GM21529 (cell line): ENCODE measurements around the gene HSD17B3.
A peak's percentile ranks its signal among the peaks of the same experiment; 100 is the strongest.
"Not testable (repeated sequence)": the region's sequence is repeated elsewhere in the genome, so short reads cannot be mapped to it uniquely, and the experiment has no call there.

Source experiments
- ATAC-seq: cut with Tn5 transposase; IDR thresholded peaks from one replicate; pipeline ENCODE4 v1.9.1; 2021; ENCODE audit not compliant: unreplicated experiment

HSD17B3 gene

GRCh38 chr9:96309850-96310249, 7.9 kb upstream of the HSD17B3 start:
- ATAC-seq, result no peak

DNA sequence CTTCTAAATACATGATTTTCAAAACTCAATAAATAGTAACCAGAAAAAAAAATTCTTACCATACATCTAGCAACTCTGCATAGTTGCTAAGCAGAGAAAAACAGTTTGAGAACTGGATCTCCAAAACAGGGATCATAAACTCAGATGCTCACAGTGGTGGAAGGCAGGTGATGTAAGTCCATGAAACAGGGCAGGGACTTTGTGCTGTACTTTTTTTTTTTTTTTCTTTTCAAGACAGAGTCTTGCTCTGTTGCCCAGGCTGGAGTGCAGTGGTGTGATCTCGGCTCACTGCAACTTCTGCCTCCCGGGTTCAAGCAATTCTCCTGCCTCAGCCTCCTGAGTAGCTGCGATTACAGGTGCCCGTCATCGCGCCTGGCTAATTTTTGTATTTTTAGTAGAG, 5.0 kb upstream of the HSD17B3 start:
- ATAC-seq, result not testable (repeated sequence)

DNA sequence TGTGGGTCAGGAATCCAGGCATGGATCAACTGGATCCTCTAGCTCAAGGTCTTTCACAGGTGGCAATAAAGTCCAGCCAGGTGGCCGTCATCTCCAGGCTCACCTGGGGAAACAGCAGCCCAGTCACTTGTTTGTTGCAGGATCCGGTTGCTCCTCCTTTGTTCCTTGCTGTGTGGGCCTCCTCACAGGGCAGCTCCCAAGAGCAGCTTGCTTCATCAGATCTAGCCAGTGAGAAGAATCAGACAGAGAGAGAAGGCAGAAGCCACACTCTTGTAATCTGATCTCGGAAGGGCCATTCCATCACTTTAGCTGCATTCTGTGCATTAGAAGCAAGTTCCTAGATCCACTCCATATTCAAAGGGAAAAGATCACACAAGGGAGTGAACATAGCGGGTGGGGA, 3.2 kb upstream of the HSD17B3 start:
- ATAC-seq, result no peak

DNA sequence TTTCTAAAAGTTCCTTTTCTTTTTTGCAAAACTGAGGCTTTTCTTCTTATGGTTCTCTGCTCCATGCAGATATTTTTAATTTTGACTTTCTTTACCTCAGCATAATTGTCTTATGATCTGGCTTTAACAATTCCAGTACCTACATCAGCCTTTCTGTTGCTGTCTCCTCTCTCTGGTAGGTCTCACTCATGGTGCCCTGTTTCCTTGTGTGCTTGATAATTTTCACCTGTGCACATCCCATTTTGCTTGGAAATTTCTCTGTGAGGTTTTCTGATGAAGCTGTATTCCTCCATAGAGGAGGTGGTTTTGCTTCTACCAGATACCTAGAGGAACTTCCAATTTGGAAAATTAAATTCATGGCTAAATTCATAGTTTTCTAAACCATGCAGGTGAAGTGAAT, 2.3 kb upstream of the HSD17B3 start:
- no peak for ATAC-seq

DNA sequence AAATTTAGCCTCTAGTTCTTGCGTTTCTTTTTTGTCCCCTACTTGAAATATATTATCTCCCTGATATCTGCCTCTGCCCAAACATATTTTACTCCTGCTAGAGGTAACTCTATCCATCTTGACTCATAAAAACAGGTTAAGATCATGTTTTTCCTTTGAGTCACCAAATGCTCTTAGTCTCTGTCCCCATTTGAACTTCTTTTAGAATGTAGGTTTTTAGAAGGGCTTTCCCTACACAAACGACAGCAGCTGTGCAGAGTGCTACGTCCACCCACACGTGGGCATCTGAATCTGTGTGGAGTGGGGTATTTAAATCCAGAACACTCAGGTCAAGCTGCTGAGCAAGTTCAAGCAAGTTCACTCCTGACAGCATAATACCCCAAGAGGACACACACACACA, 2.2 kb downstream of the HSD17B3 start:
- no peak for ATAC-seq

- ATAC-seq, result no peak
Measured at GRCh38 chr9:96294159-96294545, 7.8 kb downstream of the HSD17B3 start.

- no peak for ATAC-seq
Measured at GRCh38 chr9:96293498-96294158, 8.3 kb downstream of the HSD17B3 start.

GRCh38 chr9:96289392-96289791, 12.6 kb downstream of the HSD17B3 start:
- no peak for ATAC-seq

DNA sequence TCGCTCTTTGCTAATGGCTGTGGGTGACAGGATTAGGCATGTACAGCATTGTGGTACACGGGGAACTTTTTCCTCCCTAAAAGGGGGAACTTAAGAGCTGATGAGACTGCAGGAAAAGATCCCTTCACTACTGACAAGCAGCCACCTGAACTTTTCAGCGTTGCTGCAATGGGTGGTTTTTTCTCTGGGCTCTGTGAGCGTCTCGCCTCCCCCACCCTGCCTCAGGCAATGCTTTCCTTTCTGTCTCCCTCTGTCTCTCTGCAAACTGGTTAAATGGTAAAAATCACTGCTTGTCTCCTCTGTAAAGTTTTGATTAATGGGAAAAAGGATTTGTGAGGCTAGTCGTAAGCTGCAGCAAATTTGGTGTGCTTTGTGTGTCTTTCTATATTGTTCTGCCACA, 20.3 kb downstream of the HSD17B3 start:
- ATAC-seq, result no peak

GRCh38 chr9:96279932-96280331, 22.0 kb downstream of the HSD17B3 start:
- no peak for ATAC-seq

DNA sequence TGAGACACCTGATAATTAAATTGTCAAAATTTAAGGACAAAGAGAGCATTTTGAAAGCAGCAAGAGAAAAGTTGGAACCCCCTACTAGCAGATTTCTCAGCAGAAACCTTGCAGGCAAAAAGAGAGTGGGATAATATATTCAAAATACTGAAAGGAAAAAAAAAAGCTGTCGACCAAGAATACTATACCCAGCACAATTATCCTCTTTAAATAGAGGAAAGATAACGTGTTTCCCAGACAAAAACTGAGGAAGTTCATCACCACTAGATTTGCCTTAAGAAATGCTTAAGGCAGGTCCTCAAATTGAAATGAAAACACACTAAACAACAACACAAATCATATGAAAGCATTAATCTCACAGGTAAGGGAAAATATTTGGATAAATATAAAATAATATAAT, 27.0 kb downstream of the HSD17B3 start:
- ATAC-seq, result no peak

DNA sequence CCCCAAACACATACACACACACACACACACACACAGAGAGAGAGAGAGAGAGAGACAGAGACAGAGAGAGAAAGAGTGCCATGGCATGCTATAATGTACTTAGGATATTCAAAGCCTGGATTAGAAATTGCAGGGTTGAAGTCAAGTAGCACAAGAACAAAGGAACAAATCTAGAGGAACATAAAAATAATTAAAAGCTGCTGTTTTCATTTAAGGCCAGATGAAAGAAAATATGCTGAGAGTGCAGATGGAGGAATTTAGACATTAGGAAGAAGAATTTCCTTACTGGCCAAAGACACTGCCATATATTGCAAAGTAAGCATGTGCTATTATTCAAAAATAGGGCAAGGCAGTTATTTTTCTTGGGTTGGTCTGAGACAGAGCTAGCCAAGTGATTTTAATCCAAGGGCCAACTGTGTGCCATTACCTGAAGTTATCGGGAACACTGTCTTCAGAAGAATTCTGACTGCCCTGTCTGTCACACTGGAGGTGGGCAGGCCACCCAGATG, 31.7 kb downstream of the HSD17B3 start:
- no peak for ATAC-seq

DNA sequence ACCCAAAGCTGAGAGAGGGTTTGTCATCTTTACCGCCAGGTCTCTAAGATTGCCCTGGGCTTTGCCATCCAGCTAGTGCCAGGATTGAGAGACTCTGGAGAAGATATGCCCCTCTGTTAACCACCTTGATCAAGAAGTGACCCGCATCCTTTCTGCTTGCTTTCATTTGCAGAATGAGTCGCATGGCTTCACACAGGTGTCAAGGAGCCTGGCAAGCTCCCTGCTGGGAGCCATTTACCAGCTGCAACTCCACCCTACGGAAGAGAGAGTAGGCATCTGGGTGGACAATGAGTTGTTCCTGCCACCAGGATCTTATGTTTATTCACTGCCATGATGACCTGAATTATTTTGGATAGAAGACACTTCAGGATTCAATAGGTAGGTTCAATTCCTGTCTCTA, 43.0 kb downstream of the HSD17B3 start:
- no peak for ATAC-seq

DNA sequence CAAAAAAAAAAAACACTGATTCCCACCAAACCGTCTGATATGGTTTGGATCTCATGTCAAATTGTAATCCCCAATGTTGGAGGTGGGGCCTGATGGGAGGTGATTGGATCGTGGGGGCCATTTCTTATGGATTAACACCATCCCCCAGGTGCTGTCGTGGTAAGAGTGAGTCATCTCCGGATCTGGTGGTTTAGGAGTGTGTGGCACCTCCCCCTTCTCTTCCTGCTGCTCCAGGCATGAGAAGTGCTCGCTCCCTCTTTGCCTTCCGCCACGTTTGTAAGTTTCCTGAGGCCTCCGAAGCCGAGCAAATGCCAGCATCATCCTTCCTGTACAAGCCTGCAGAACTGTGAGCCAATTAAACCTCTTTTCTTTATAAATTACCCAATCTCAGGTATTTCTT, 45.2 kb downstream of the HSD17B3 start:
- no peak for ATAC-seq

GRCh38 chr9:96255698-96256097, 46.3 kb downstream of the HSD17B3 start:
- no peak for ATAC-seq

- no peak for ATAC-seq
Measured at GRCh38 chr9:96253059-96253696, 48.8 kb downstream of the HSD17B3 start.

DNA sequence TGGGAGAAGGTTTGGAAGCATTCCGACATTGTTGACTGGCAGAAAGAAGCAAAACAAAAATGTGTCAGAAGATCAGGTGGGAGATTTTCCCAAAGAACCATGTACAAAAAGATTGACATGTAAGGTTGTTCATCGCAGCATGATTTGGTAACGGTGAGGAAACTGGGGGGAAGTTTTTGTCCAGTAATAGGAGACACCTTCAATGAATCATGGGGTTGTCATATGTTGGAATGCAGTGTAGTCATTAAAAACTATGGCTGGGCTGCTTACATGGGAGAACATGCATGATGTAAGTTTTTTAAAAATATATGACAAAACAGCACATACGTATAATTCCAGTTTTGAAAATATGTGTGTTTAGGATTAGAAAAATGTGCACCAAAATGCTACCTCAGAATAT, 50.5 kb downstream of the HSD17B3 start:
- no peak for ATAC-seq

- no peak for ATAC-seq
Measured at GRCh38 chr9:96249746-96250145, 52.2 kb downstream of the HSD17B3 start.

GRCh38 chr9:96246267-96246671, 55.7 kb downstream of the HSD17B3 start:
- ATAC-seq, result no peak

- ATAC-seq, result no peak
Measured at GRCh38 chr9:96245399-96245798, 56.6 kb downstream of the HSD17B3 start.

DNA sequence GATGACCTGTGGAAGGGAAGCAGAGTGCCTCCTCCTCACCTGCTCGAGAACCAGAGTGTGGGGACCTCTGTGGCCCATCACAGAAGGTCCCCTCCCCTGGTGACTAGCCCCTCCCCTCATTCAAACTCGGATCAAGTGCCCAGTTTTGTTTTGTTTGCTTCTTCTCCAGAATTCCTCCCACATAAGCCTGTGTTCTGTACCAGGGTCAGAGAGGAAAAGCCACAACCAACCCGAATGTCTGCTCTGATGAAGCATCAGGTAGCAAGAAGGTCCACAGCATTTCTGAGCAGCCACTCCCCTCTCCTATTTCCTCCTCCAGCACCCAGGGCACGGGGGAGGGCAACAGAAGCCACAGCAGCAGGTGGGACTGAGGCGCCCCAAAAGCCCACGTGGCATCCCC, 58.2 kb downstream of the HSD17B3 start:
- ATAC-seq, result no peak

GRCh38 chr9:96242811-96243210, 59.2 kb downstream of the HSD17B3 start:
- no peak for ATAC-seq

DNA sequence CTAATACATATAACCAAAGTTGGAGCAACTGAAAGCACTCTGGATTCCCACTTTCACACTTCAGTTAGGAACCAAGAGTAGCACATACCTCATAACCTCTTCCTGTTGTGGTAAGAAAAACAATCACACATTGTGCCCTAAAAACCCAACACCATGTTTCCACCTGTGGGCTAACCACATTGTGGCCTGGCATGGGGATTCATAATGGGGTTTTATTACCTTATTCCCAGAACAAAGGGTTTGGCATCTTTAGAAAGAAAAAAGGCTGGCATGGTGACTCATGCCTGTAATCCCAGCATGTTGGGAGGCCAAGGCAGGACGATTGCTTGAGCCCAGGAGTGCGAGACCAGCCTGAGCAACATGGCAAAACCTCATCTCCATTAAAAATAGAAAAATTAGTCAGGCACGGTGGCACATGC, 60.6 kb downstream of the HSD17B3 start:
- peak; percentile 59 for ATAC-seq
